Measurements from ENCODE around the gene ITM2C.

GRCh38 chr2:230899287-230899686, 34.5 kb downstream of the ITM2C start:
- TF ChIP-seq CHD2 (IDR thresholded peaks at IDR 0.05; ENCODE audit: low read depth, low read length) (no peak), YY1 (IDR thresholded peaks at IDR 0.05; ENCODE audit: insufficient read depth, insufficient replicate concordance, low read depth, low read length) (no peak), RFX1 (IDR thresholded peaks at IDR 0.05) (no peak), ZNF776 (CRISPR knock-in tag; IDR thresholded peaks at IDR 0.05) (no peak), POGK (CRISPR knock-in tag; conservative IDR thresholded peaks at IDR 0.05) (no peak), REST (IDR thresholded peaks at IDR 0.05; ENCODE audit: borderline replicate concordance in 1 of 2, low read depth in 1 of 2, low read length in 2 of 2) (no peak), HDAC2 (CRISPR knock-in tag; IDR thresholded peaks at IDR 0.05) (no peak), ZNF615 (CRISPR knock-in tag; IDR thresholded peaks at IDR 0.05; ENCODE audit: borderline replicate concordance) (no peak), JUN (CRISPR knock-in tag; IDR thresholded peaks at IDR 0.05) (no peak), ELF4 (CRISPR knock-in tag; IDR thresholded peaks at IDR 0.05; ENCODE audit: borderline replicate concordance) (no peak)
